ENCODE results near the gene SUOX.
"Not testable (repeated sequence)": the region's sequence is repeated elsewhere in the genome, so short reads cannot be mapped to it uniquely, and the experiment has no call there.

SUOX gene

DNA sequence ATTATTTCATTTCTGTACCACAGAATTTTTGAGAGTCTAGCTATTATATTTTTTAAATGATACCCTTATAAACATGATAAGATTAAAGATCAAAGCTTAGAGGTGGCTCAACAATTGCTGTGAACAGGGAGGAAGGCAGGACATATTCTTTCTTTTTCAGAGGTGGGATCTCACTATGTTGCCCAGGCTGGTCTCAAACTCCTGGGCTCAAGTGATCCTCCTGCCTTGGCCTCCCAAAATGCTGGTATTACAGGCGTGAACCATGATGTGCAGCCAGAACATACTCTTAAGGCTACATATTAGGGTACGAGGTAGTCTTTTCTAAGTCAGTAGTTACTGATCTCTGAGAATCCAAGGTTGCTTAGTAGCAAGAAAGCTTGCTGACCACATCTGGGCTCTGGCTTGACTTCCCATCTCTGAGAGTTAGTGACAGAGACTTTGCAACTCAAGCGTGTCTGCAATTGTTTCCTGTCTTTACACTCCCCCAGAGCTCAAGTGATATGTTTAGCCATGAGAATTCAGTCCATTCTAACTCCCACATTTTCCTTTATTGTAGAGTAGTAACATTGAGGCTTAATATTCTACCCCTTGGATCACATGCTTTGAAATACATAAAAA, 14.6 kb upstream of the SUOX start:
- DNase-seq (ENCODE audit: low read depth in 4 of 4, low spot score in 1 of 4): no peak

DNA sequence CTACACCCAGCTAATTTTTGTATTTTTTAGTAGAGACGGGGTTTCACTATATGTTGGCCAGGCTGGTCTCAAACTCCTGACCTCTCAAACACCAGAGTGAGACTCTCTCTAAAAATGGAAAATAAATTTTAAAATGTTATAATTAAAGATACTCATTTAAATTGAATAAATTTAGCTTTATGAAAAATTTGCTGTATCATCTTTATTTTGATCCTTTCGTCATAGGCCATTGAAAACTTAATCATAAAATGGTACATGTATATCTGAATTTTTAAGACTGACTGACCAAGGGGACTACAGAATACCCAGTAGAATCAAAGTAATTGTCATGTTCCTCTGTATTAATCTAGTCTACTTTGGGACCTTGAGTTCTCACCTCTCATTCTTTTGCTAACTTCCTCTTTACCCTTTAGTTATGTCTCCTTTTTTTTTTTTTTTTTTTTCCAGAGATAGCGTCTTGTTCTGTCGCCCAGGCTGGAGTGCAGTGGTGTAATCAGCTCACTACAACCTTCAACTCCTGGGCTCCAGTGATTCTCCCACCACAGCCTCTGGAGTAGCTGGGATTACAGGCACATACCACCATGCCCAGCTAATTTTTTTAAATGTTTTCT, 13.7 kb upstream of the SUOX start:
- DNase-seq (ENCODE audit: low read depth in 4 of 4, low spot score in 1 of 4): no peak

DNA sequence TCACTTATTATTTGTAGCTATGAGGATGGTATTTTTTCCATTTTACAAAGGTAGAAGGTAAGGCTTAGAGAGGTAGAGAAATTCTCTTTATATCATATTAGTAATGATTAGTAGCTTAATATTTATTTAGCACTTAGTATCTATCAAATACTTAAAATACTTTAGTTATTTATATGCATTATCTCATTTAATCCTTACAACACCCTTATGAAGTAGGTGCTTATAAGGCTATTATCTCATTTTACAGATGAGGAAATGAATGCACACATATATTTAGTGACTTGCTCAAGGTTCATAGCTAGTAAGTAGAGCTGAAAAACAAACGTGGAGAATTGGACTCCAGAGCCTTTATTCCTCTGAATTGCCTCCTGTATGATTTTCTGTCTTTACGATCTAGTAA, 12.2 kb upstream of the SUOX start:
- no peak for DNase-seq (ENCODE audit: low read depth in 4 of 4, low spot score in 1 of 4)

DNA sequence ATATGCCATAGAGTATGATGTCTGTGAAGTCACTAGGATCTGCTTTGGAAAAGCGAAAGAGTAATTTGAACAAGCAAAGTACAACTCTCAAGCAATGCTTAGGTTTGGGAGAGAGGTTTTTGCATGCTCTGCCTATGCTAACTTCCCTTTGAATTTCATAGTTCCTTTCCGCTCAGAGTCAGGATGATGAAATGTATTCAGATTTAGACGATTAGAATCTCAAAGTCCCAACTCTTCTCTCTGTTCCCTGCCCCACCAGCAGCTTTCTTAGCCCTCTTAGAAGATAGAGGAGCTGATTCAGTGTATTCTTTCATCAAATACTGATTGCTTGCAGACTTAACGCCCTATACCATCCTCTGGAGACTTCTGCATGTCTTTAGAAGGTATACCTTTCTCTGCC, 11.7 kb upstream of the SUOX start:
- no peak for DNase-seq (ENCODE audit: low read depth in 4 of 4, low spot score in 1 of 4)

DNA sequence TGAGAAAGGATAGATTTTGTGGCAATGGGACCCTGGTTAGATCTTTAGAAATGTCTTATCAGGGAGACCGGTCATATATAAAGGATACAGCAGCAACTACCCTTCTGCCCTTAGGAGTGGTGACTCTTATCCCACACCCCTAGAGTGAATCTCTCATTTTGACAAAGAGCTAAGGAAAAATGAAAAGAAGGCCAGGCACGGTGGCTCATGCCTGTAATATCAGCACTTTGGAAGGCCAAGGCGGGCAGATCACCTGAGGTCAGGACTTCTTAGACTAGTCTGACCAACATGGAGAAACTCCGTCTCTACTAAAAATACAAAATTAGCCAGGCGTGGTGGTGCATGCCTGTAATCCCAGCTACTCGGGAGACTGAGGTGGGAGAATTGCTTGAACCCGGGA, 11.1 kb upstream of the SUOX start:
- DNase-seq (ENCODE audit: low read depth in 4 of 4, low spot score in 1 of 4): not testable (repeated sequence)

DNA sequence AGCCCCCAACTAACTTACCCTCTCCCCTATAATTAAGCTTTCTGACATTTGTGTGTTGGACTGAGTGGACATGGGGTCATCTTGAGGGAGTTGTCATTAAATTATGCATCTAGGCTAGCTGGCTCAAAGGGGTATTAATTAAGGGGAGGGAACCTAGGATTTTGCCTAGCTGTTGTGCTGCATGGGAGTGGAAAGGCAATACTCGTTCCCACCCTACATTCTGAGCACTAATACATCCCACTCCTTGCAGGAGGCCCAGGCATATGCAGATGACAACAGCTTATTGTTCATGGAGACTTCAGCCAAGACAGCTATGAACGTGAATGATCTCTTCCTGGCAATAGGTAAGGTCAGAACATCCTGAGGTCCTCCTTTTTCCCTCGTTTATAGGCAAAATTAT, 6.0 kb upstream of the SUOX start:
- DNase-seq (ENCODE audit: low read depth in 4 of 4, low spot score in 1 of 4): no peak

DNA sequence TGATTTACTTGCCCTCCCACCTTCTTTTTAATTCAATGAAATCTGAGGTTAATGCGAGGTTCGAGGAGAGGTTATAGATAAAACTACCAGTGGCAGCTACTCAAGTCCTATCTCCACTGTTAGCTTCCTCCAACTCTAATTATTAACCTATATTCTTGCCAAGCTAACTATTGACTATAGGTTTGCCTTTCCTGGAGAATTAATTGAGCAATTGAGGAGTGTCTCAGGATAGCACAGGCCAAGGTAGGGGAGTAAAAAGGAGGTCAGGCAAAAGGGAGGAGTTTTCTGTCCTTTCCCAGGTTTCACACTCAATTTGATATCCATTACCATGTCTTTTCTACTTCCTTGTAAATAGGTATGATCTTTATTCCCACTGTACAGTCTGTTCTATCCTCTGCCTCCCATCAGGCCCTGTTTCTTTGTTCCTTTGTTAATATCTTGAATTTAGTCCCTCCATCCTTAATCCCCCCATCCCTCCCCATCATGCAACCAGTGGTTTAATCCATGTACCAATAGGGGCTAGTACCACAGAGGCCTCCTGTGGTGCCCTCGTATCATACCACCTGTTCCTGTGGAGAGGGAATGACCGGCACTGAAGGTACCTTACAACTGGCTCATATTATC, 3.7 kb upstream of the SUOX start:
- DNase-seq (ENCODE audit: low read depth in 4 of 4, low spot score in 1 of 4): no peak

DNA sequence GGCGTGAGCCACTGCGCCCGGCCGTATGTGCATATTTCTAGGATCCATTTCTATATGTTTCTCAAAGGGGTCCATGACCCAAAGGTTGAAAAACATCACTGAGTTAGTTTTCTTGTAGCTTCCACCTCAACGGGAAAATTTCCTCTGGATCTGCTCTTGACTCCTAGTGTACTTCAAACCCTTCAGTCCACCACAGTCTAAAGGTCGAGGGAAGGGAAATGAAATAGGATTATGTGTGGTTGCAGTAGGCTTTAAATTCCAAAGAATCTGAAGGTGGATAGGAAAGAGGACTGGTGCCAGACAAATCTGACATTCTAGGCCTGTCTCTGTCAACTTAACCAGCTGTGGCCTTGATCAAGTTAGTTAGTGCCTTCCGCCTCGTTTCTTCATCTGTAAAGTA, 1.7 kb upstream of the SUOX start:
- no peak for DNase-seq (ENCODE audit: low read depth in 4 of 4, low spot score in 1 of 4)

DNA sequence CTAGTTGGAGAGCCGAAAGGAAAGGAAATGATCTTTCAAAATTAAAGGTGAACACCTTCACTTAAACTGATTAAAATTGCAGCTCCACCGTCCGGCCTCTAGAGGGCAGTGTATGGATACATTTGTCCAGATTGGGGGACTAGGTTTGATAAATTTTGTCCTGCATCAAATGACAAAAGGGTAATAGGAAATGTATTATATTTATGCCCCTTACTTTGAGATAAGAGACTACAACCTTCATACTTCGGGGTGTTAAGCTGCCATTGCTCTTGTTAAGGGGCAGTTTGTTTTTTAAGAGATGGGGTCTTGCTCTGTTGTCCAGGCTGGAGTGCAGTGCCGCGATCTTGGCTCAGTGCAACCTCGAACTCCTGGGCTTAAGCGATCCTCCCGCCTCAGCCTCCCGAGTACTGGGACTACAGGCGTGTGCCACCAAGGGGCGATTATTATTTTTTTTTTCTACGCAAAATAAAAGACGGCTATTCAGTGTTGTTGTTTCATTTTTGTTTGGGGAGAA, 818 bp upstream of the SUOX start:
- peak; percentile 38 to 48 (median 43) for DNase-seq (ENCODE audit: low read depth in 4 of 4, low spot score in 1 of 4)

DNA sequence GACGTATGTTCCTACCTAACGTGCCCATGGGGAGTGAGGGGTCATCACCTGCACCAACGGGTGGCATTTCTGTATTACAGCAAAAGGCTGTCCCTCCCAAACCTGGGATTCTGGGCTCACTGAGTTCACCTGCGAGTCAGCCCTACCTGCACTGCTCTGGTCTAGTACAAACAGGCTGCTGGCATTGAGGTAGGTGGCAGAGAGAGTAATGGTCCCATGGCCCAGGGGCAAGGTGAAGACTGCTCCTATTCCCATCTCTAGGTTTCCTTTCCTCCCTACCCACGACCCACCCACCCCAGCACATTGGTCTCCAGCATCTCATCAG, 421 bp downstream of the SUOX start:
- DNase-seq (ENCODE audit: low read depth in 4 of 4, low spot score in 1 of 4): no peak

DNA sequence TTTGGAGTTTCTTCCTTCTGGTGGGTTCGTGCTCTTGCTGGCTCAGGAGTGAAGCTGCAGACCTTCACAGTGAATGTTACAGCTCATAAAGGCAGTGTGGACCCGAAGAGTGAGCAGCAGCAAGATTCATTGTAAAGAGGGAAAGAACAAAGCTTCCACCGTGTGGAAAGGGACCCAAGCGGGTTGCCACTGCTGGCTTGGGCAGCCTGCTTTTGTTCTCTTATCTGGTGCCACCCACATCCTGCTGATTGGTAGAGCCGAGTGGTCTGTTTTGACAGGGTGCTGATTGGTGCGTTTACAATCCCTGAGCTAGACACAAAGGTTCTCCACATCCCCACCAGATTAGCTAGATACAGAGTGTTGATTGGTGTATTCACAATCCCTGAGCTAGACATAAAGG, 2.4 kb downstream of the SUOX start:
- DNase-seq (ENCODE audit: low read depth in 4 of 4, low spot score in 1 of 4): not testable (repeated sequence)

DNA sequence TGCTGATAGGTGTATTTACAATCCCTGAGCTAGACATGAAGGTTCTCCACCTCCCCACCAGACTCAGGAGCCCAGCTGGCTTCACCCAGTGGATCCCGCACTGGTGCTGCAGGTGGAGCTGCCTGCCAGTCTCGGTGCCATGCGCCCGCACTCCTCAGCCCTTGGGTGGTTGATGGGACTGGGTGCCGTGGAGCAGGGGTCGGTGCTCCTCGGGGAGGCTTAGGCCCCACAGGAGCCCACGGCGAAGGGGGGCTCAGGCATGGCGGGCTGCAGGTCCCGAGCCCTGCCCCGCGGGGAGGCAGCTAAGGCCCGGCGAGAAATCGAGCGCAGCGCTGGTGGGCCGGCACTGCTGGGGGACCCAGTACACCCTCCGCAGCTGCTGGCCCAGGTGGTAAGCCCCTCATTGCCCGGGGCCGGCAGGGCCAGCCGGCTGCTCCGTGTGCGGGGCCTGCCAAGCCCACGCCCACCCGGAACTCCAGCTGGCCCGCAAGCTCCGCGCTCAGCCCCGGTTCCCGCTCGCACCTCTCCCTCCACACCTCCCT, 3.0 kb downstream of the SUOX start:
- DNase-seq (ENCODE audit: low read depth in 4 of 4, low spot score in 1 of 4): not testable (repeated sequence)

DNA sequence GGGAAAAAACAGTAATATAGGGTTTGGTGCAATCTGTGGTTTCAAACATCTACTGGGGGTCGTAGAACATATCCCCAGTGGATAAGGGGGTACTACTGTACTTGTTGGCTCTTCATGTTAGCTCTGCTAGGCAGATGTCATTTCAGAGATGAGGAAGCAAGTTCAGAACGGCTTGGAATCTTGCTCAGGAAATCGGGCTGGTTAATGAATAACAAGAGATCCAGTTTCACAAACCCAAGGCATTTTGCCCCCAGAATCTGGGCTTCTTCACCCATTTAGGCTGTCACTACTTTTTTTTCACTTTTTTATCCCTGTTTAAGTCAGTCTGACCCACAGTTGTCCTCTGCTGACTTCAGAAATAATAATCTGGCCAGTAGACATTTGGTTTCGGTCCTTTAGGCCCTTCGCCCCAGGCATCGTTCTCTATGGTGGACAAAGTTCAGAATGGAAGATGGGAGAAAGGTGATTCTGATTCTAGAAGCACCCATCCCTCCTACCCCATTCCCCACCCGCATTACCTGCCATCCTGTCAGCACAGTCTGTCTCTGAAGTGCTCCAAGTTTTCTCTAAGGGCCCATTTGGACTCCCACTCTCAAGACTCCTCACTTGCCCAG, 4.5 kb downstream of the SUOX start:
- no peak for DNase-seq (ENCODE audit: low read depth in 4 of 4, low spot score in 1 of 4)

DNA sequence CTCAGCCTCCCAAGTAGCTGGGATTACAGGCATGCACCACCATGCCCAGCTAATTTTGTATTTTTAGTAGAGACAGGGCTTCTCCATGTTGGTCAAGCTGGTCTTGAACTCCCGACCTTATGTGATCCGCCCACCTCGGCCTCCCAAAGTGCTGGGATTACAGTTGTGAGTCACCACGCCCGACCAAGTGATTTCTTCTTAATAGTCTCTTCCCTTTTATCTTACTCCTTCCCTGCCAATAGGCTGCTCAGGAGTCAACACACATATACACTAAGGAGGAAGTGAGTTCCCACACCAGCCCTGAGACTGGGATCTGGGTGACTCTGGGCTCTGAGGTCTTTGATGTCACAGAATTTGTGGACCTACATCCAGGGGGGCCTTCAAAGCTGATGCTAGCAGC, 6.3 kb downstream of the SUOX start:
- not testable (repeated sequence) for DNase-seq (ENCODE audit: low read depth in 4 of 4, low spot score in 1 of 4)

DNA sequence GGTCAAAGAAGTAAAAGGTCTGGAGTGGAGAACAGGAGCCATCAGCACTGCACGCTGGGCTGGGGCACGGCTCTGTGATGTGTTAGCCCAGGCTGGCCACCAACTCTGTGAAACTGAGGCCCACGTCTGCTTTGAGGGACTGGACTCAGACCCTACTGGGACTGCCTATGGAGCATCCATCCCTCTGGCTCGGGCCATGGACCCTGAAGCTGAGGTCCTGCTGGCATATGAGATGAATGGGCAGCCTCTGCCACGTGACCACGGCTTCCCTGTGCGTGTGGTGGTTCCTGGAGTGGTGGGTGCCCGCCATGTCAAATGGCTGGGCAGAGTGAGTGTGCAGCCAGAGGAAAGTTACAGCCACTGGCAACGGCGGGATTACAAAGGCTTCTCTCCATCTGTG, 7.1 kb downstream of the SUOX start:
- DNase-seq (ENCODE audit: low read depth in 4 of 4, low spot score in 1 of 4): no peak

DNA sequence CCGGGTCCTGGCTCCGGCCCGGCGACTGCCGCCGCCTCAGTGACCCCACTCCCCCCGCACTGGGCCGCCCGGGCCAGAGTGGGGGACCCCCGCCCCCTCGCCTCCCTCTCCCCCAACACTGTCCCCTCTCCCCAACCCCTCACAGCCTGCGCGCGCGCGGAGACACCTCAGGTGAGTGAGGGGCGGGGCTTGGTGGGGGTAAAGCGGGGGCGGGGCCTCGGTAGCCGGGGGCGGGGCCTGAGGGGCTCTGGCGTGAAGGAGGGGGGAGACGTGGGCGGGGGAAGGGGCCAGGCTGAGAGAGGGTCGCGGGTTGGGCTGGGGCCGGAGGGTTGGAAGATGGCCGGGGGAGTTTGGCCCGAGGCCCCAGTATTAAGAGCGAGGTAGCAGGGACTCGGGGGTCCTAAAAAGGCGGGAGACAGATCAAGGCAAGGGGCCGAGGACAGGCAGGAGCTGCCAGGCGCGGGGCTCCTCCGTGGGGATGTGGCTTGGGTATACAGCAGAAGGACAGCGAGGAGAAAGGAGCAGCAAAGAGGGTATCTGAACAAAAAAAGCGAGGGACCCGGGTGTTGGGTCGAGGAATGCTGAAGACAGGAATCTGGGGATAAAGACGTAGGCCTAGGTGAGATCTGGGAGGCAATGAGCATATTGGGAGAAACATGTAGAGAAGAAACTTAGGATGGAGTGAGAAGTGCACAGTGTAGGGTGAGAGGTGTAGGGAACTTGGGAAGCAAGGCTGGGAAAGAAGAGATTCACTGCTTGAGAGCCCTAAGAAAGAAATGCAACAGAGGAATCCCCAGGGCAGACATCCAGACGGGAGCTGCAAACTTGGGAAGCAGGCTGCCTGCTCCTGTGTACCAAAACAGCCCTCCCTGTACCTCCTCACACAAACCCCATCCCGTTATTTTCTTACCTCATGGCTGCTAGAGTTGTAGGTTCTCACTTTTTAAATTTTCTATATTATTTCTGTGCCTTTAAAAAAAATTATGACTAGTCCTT, 10.8 kb downstream of the SUOX start:
- peak; percentile 47 to 55 (median 52) for DNase-seq (ENCODE audit: low read depth in 4 of 4, low spot score in 1 of 4)

DNA sequence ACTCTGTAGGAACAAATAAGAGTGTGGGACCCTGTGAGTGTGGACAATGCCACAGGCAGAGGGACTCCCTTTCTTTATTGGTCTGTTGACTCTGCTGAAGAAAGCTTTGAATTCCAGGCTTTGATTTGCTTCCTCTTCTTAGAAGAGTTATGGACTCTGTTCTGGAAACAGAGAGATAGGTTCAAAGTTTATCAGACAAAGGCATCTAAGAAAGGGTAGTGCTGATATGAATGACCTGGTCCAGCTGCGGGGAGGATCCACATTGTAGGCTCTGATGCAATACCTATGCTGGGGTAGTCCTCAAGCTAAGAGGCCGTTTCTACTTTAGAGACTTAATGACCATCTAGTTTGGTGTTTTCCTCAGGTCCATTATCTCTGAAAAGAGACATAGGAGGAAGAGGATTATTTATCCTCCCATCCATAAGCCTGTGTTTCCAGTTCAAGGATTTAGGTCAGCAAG, 13.1 kb downstream of the SUOX start:
- DNase-seq (ENCODE audit: low read depth in 4 of 4, low spot score in 1 of 4): no peak

DNA sequence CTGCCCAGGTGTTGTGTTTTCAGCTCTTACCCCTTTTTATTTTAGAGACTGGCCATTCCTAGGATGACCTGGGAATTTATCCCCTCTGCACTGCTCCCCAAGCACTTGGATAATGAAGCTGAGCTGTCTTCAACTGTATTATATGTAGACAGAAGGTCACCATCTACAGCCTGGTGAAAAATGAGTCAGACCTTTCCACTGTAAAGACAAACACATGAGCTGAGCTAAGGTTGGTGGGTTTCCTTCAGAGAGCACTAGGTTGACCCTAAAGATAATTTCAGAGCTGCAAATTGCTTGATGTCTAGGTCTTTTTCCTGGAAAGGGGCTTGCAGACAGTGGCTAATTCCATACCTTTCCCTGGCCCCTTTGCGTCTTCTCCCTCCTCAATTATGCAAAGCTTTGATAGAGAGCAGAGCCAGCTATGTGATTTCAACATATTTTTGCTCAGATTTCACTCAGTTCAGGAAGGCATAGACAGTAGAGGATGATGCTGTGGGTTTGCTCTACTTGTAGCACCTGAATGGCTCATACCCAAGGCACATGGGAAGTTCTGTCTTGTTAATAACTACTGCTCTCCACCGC, 14.5 kb downstream of the SUOX start:
- no peak for DNase-seq (ENCODE audit: low read depth in 4 of 4, low spot score in 1 of 4)

DNA sequence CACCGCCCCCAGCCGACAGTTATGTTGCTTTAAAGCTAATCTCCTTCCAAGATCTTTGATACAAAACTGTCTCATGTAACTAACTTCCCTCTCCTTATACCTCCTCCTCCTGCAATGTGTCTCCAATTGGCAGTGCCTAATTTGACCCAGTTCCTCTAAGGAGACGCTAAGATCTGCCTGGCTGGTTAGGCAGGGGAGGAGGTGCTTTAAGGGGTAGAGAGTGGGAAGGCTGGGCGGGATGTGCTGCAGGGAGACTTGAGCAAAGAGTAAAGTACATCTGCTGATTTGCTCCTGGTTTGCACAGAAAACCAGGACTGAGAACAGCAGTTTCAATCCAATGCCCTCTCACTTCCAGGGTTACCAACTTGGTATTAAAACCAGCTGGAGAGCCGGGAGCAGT, 16.4 kb downstream of the SUOX start:
- no peak for DNase-seq (ENCODE audit: low read depth in 4 of 4, low spot score in 1 of 4)

DNA sequence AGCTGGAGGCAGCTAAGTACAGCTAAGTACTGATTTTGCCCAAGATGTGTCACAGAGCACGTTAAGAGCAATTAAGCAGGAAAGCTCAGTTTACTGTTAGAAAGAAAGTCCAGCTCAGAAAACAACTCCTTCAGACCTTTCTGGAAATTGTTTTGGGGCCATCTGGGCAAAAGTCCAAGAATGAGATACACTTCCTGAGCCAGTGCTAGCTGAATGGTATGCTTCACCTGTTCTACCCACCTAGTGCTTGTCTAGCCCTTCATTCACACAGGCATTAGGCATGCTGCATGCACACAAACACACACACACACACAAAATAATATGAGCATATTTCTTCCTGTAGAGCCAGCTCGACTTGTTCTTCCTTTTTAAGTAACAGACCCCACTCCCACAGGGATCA, 17.1 kb downstream of the SUOX start:
- DNase-seq (ENCODE audit: low read depth in 4 of 4, low spot score in 1 of 4): no peak
